BE2C (cell line): ENCODE data around the gene HAO2.

Experiments
- DNase-seq: peaks from one replicate; pipeline ENCODE4 v3.0.0-alpha.2; 2020
- H3K27me3 ChIP-seq: fragments of 250-450 bp; sonication (Bioruptor Pico); 2 replicates; pipeline ENCODE4 v1.5.1; 2020; ENCODE audit warnings: mild to moderate bottlenecking
- H3K36me3 ChIP-seq: fragments of 250-450 bp; sonication (Bioruptor Pico); 2 replicates; pipeline ENCODE4 v1.5.1; 2020; ENCODE audit warnings: mild to moderate bottlenecking
- H3K4me1 ChIP-seq: fragments of 250-450 bp; sonication (Bioruptor Pico); 2 replicates; pipeline ENCODE4 v1.5.1; 2020
- H3K4me3 ChIP-seq: 2 replicates; pipeline ENCODE4 v1.5.1; 2011; ENCODE audit warnings: low read depth, low read length
- H3K9me3 ChIP-seq: fragments of 250-450 bp; sonication (Bioruptor Pico); 2 replicates; pipeline ENCODE4 v1.5.1; 2020
- TF ChIP-seq, protein P1 (sequence below): IDR thresholded peaks from 2 replicates; pipeline ENCODE4 v1.5.1; 2012; ENCODE audit warnings: mild to moderate bottlenecking, low read depth, low read length

HAO2 gene

DNA sequence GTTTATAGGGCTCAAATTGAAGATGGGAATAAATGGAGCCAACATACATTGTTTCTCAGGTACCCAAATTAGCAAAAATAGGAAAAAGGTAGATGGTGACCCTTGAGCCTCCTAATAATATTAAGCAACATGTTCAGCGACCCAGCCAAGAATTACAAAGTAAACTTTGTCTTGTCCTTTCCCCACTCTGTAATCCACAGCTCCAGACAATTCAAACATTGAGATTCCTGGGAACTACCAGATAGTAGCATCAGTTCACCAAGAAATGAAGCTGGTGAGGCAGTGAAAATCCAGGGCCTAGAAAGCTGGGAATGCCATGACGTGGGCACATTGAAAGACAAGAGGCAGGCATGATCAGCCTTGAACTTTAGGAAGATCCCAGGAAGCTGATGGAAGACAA lies 11.7 kb downstream of the HAO2 start:
- no peak overlapping the region for H3K4me3 ChIP-seq
- DNase-seq = no peak
- H3K36me3 ChIP-seq = no peaks in the 10 kb centered on the region
- H3K4me1 ChIP-seq = no peaks in the 10 kb centered on the region
- TF ChIP-seq, protein P1, sequence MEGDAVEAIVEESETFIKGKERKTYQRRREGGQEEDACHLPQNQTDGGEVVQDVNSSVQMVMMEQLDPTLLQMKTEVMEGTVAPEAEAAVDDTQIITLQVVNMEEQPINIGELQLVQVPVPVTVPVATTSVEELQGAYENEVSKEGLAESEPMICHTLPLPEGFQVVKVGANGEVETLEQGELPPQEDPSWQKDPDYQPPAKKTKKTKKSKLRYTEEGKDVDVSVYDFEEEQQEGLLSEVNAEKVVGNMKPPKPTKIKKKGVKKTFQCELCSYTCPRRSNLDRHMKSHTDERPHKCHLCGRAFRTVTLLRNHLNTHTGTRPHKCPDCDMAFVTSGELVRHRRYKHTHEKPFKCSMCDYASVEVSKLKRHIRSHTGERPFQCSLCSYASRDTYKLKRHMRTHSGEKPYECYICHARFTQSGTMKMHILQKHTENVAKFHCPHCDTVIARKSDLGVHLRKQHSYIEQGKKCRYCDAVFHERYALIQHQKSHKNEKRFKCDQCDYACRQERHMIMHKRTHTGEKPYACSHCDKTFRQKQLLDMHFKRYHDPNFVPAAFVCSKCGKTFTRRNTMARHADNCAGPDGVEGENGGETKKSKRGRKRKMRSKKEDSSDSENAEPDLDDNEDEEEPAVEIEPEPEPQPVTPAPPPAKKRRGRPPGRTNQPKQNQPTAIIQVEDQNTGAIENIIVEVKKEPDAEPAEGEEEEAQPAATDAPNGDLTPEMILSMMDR = no peak
- H3K9me3 ChIP-seq = no peaks in the 10 kb centered on the region
- H3K27me3 ChIP-seq = no peaks in the 10 kb centered on the region

GRCh38 chr1:119380983-119381662 lies 12.5 kb downstream of the HAO2 start:
- Histone ChIP-seq H3K4me3 (no peak overlapping the region), H3K9me3 (no peaks in the 10 kb centered on the region), H3K36me3 (no peaks in the 10 kb centered on the region), H3K27me3 (no peaks in the 10 kb centered on the region), H3K4me1 (no peaks in the 10 kb centered on the region)
- TF ChIP-seq, protein P1 = no peak
- DNase-seq = no peak

DNA sequence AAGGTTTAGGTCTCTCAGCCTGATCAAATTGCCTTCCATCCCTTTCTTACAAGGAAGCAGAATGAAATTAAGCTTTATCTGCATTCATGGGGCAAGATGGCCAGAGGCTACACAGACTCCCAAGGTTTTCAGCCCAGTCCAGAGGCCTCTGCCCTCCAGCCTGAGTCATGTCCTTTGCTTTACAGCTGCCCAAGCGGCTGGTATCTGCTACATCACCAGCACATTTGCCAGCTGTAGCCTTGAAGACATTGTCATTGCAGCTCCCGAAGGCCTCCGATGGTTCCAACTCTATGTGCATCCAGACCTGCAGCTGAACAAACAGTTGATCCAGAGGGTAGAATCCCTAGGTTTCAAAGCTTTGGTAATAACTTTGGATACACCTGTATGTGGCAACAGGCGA lies 16.0 kb downstream of the HAO2 start:
- no peaks in the 10 kb centered on the region for H3K9me3 ChIP-seq
- DNase-seq = no peak
- TF ChIP-seq, protein P1 = no peak
- H3K36me3 ChIP-seq = no peaks in the 10 kb centered on the region
- H3K4me1 ChIP-seq = no peaks in the 10 kb centered on the region
- no peaks in the 10 kb centered on the region for H3K27me3 ChIP-seq
- no peak overlapping the region for H3K4me3 ChIP-seq

DNA sequence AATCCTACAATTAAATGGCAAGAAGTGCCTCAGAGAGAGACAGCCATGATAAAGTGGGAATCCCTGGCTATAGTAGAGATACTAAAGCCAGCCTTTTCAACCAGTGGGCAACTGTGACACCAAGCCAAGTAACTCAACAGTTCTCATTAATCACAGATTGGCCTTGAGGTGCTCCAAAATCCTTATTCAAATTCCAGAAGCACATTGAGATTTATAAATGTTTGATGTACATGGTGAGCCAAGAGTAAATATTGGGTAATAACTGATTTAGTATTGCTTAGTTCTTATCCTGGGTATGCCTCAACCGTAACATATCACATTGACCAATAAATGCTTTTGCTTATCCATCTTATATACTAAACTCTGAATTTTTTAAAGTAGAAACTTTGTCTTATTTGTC lies 17.1 kb downstream of the HAO2 start:
- Histone ChIP-seq H3K4me1 (no peaks in the 10 kb centered on the region), H3K4me3 (no peak overlapping the region), H3K27me3 (no peaks in the 10 kb centered on the region), H3K36me3 (no peaks in the 10 kb centered on the region), H3K9me3 (no peaks in the 10 kb centered on the region)
- no peak for DNase-seq
- TF ChIP-seq, protein P1 = no peak

DNA sequence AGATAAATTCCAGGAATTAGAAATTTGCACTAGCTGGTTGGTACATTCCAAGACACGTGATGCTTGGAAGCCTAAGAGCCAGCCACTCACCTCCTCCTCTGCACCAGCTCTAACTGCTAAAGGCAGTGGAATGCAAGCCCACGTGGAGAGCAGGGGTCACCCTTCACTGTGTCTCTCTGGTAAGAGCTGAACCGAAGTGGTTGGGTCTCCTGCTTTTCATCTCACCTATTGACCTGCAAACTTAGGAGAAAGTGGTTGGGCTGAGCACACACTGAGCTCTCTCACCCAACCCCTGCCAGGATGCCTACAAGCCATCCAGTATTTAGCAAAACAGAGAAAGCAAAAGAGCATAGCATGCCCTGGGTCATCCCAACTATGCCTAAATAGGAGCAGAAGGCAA lies 19.3 kb downstream of the HAO2 start:
- Histone ChIP-seq H3K36me3 (no peaks in the 10 kb centered on the region), H3K9me3 (no peaks in the 10 kb centered on the region), H3K4me1 (no peaks in the 10 kb centered on the region), H3K4me3 (no peak overlapping the region), H3K27me3 (no peaks in the 10 kb centered on the region)
- TF ChIP-seq, protein P1 = no peak
- no peak for DNase-seq

DNA sequence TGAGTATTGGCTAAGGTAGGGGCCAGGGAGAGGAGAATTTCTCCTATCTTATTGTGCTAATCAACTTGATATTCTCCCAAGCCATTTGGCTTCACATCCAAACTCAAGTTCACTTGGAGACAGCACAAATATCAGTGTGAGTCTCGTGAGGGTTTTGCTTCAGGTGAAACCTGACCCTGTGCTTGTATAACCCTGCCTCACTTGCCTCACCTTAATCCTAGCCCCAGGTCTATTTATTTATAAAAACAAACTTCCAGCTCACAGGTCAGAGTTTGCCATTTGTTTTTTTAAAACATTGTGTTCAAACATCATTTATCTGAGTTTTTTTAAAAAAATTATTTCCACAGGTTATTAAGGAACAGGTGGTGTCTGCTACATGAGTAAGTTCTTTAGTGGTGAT lies 19.9 kb downstream of the HAO2 start:
- Histone ChIP-seq H3K4me1 (no peaks in the 10 kb centered on the region), H3K9me3 (no peaks in the 10 kb centered on the region), H3K27me3 (no peaks in the 10 kb centered on the region), H3K4me3 (no peak overlapping the region), H3K36me3 (no peaks in the 10 kb centered on the region)
- TF ChIP-seq, protein P1 = no peak
- DNase-seq = no peak
